Activated T-cell treated with anti-CD3 and anti-CD28 coated beads for 1 hour (primary cell): ENCODE results near the gene LZTS2.
A peak's percentile ranks its signal among the peaks of the same experiment; 100 is the strongest.
"Not testable (repeated sequence)": the region's sequence is repeated elsewhere in the genome, so short reads cannot be mapped to it uniquely, and the experiment has no call there.

Source experiments
- DNase-seq: peaks from one replicate; pipeline ENCODE4 v3.0.0-alpha.2; 2020; ENCODE audit warnings: low read depth

LZTS2 gene

DNA sequence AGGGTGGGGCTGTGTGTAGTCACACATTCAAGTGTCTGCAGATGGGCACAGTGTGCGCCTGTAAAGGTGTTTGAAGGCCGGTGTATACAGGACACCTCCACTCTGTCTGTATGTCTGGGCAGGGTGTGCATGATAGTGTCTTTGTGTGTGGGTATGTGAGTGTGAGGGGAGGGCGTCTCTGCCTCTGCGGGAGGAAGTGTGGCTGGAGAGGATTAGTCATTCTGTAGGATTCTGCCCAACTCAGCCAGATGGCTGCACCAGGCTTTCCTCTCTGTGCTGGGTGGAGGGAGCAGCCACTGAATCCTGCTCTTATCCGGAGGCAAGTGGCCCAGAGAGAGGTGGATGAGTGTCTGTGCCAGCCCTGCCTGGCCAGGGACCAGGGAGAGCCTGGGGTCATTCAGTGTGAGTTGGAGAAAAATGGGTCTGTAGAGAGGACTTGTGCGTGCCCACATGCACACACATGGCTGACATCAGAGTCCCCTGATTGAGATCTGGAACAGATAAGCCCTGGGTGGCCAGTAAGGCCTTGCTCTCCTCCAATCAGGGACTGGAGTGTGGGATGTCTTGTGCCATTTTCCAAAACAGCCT lies 33.1 kb downstream of the LZTS2 start:
- DNase-seq, result peak; percentile 52

- DNase-seq, result no peak
Observed at GRCh38 chr10:101033276-101033675, 33.7 kb downstream of the LZTS2 start.

DNA sequence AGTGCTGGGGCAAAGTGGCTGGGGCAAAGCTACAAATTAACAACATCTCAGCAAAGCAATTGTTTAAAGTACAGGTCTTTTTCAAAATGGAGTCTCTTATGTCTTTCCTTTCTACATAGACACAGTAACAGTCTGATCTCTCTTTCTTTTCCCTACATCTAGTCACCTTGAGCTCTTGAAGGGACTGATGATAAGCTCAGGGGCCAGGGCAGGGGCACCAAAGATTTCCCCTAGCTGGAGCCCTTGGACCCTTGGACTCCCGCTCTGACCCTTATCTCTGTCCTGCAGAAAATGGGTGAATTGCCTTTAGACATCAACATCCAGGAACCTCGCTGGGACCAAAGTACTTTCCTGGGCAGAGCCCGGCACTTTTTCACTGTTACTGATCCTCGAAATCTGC lies 34.8 kb downstream of the LZTS2 start:
- DNase-seq, result not testable (repeated sequence)

- no peak for DNase-seq
Observed at GRCh38 chr10:101035314-101035713, 35.7 kb downstream of the LZTS2 start.

- DNase-seq, result no peak
Observed at GRCh38 chr10:101035916-101036702, 36.5 kb downstream of the LZTS2 start.

GRCh38 chr10:101036726-101037125 lies 37.1 kb downstream of the LZTS2 start:
- no peak for DNase-seq

- DNase-seq, result no peak
Observed at GRCh38 chr10:101038484-101038883, 38.9 kb downstream of the LZTS2 start.

DNA sequence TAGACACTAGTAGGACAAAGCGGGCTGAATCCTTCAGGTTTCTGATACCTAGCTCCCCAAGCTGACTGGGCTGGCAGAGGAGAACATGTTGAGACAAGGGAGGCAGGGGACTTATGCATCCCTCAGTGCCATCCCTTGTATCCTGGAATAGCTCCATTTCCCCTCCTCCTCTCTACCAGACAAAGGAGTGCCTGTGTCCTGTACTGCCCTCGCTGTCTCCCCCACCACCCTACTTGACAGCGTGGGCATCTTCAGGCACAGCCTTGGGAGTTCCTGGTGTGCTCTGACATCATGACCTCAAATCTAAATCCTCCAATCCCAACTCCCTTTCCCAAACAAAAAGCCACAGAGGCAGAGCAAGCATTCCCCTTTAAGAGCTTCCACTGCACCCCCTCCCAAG lies 40.5 kb downstream of the LZTS2 start:
- no peak for DNase-seq

GRCh38 chr10:101040851-101041250 lies 41.2 kb downstream of the LZTS2 start:
- DNase-seq, result no peak

DNA sequence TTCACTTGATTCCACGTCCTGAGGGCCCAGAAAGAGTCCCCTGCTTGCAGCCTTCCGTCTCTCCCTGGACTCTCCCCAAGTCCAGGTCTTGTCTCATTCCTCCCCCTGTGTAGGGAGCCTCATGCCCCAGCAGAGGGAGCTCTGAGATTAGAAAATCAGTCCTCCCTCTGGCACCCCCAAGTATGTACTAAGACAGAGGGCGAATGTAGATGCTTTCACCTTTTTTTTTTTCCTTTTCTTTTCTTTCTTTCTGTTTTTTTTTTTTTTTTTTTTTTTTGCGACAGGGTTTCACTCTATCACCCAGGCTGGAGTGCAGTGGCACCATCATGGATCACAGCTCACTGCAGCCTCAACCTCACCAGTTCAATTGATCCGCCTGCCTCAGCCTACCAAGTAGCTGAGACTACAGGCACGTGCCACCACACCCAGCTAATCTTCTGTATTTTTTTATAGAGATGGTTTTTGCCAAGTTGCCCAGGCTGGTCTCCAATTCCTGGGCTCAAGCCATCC lies 41.7 kb downstream of the LZTS2 start:
- DNase-seq, result peak; percentile 61

DNA sequence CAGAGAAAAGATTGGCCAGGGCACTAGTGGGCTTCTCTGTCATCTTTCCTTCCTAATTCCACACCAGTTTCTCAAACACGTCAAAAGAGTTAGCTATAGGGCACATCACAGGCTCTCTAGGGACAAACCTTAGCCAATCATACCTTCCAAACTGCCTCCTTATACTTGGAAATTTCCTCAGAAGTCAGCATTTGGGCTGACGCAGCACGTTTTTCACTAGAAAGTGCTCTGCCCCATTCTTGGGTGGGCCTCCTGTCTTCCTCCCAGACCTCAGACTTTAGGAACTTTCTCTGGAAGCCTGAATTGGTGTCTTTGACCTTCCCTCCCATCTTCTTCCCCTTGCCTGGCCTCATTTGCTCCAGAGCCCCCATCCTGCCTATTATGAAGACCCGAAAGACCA lies 42.5 kb downstream of the LZTS2 start:
- DNase-seq, result no peak

DNA sequence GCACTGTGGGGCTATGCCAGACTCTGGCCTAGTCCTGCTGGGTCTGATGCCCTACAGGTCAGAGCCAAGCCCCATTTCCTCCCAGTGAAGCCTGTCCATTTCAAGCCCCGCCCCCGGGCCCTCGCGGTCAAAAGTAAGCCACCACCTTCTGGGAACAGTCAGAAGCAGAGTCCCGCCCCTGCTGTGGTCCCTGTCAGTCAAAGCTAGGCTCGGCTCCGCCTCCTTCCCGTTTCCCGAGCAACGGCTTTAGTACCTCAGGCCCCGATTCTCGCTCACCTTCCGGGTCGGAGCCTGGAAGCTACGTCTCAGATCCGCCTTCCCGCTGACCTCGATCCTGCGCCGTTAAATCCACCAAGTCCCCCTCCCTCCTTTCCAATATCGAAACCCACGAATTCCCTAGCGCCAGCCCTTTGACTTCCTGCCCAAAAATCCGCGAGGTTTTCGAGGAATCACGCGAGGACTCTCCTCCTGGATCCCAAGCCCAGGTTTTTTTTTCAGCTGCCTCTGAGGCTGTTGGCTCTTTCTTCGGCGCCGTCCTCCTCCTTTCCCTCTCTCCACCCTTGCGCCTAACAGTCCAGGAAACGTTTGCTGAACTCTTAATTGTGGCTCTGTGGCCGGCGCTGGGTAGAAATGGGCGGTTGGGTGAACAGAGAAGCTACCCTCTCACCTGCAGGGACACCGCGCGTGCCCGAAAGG lies 43.2 kb downstream of the LZTS2 start:
- peak; percentile 72 for DNase-seq

GRCh38 chr10:101043363-101043707 lies 43.7 kb downstream of the LZTS2 start:
- DNase-seq, result no peak

DNA sequence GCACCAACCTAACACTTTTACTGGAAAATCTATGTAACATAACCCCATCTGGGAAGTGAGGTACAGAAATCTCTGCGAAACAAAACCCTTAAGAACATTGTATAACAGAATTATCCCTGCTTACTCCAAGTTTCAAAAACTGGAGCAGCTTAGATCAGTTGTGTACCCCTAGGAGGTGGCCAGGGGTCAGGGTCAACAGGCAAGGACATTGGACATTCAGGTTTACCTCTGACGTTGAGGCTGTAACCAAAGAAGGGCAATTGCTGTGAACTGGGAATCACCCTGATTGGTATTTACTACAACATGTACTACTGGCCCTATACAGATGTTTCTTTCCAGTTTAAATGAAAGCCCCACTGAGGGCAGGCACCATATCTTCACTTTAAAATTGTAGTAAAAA lies 44.5 kb downstream of the LZTS2 start:
- no peak for DNase-seq

- no peak for DNase-seq
Observed at GRCh38 chr10:101046332-101047238, 47.0 kb downstream of the LZTS2 start.

DNA sequence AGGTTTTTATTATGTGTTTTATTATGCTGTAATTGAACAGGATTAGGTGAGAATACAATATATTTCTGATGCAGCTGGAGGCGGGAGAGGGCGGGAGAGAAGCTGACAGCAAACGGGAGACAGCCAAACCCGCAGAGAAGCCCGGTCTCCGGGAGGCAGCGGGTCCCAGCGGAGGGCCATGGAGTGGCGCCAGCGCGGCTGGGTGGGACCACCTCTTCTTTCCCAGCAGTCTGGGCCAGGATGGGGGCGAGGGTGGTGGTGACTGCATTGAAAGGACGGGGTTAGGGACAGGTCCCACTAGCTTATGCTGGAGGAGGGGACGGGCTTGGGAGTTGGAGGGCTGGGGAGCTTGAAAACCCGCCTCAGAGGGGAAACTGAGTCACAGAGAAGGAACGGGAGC lies 47.7 kb downstream of the LZTS2 start:
- no peak for DNase-seq

GRCh38 chr10:101047961-101048892 lies 48.6 kb downstream of the LZTS2 start:
- DNase-seq, result no peak

DNA sequence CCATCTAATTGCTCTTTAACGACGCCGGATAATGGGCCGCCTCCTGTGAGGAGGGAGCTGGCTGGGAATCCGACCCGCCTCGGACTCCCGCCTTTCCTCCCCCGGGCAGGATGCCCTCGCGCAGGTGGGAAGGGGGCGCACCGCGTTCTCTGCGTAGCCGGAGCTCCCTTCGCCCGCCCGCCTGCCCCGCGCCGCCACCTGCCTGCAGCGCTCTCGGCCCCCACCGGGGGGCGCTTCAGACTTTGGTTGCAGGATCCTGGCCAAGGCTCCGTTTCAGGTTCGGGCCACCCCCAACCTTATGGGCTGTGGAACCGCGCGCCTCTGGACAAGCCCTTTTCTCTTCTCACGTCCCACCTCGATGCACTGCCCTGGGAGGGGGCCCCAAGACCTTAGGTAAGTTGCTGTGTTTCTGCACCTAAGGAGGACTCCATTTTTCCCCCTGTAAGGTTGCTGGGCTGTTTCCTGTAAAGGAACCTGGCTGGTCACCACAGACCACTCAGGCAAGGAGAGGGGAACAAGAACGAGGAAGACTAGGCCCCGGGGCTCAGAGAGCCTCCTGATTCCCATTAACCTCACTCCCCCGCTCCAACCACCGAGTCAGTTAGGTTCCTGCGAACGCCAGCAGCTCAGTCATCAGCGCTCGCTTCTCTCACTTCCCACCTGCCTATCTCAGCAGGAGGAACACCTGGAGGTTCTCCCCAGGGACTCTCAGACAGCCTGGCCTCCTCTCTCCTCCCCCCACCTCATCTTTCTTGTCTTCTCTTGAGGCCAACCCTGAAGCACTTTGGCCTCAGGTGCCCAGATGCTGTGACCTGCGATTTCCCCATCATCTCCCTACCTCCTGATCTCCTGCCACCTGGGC lies 50.8 kb downstream of the LZTS2 start:
- DNase-seq, result peak; percentile 78

GRCh38 chr10:101052285-101052684 lies 52.7 kb downstream of the LZTS2 start:
- DNase-seq, result no peak

- DNase-seq, result no peak
Observed at GRCh38 chr10:101053516-101053915, 53.9 kb downstream of the LZTS2 start.
